NB4 (cell line): ENCODE results near the gene CDC27.

ENCODE experiments used
- DNase-seq: peaks from one replicate; pipeline ENCODE4 v3.0.0; 2010; ENCODE audit warnings: low read depth
- H3K4me3 ChIP-seq: one replicate; pipeline ENCODE4 v1.5.1; 2011; ENCODE audit warnings: mild to moderate bottlenecking, low read depth, low read length, moderate library complexity
- MYC ChIP-seq: IDR thresholded peaks from 2 replicates; pipeline ENCODE4 v1.6.1; 2011; ENCODE audit warnings: low read depth, low read length
- POLR2A ChIP-seq: IDR thresholded peaks from 2 replicates; pipeline ENCODE4 v1.6.1; 2011; ENCODE audit warnings: mild to moderate bottlenecking; ENCODE audit not compliant: insufficient read length; ENCODE audit errors: extremely low read depth
- TF ChIP-seq, protein P1 (sequence below): IDR thresholded peaks from 2 replicates; pipeline ENCODE4 v1.6.1; 2011; ENCODE audit warnings: low read depth, low read length
- TF ChIP-seq, protein P2 (sequence below): IDR thresholded peaks from one replicate; pipeline ENCODE4 v1.5.1; 2012; ENCODE audit warnings: low read depth, low read length

Gene CDC27

DNA sequence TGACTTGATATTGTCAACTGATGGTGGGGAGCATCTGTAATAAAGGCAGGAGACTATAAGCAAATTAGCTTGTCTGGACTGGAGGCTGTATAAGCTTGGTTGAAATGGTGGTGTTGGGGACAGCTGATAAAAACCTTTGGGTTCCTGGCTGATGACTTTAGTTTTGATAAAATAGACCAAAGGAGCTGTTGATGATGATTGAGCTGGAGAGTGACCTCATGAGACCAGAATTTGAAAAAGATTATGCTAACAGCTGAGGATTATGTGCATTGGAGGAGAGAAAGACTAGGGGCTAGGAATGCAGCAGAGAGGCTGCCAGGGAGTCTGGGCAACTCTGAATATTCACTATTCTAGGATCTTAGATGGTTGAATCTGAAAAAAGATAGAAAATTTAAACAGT is 8.7 kb upstream of the CDC27 start:
- TF ChIP-seq MYC (no peak), POLR2A (no peak)
- TF ChIP-seq, protein P1, sequence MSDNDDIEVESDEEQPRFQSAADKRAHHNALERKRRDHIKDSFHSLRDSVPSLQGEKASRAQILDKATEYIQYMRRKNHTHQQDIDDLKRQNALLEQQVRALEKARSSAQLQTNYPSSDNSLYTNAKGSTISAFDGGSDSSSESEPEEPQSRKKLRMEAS: no peak
- TF ChIP-seq, protein P2, sequence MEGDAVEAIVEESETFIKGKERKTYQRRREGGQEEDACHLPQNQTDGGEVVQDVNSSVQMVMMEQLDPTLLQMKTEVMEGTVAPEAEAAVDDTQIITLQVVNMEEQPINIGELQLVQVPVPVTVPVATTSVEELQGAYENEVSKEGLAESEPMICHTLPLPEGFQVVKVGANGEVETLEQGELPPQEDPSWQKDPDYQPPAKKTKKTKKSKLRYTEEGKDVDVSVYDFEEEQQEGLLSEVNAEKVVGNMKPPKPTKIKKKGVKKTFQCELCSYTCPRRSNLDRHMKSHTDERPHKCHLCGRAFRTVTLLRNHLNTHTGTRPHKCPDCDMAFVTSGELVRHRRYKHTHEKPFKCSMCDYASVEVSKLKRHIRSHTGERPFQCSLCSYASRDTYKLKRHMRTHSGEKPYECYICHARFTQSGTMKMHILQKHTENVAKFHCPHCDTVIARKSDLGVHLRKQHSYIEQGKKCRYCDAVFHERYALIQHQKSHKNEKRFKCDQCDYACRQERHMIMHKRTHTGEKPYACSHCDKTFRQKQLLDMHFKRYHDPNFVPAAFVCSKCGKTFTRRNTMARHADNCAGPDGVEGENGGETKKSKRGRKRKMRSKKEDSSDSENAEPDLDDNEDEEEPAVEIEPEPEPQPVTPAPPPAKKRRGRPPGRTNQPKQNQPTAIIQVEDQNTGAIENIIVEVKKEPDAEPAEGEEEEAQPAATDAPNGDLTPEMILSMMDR: no peak
- no peak for DNase-seq
- H3K4me3 ChIP-seq: no peak overlapping the region

DNA sequence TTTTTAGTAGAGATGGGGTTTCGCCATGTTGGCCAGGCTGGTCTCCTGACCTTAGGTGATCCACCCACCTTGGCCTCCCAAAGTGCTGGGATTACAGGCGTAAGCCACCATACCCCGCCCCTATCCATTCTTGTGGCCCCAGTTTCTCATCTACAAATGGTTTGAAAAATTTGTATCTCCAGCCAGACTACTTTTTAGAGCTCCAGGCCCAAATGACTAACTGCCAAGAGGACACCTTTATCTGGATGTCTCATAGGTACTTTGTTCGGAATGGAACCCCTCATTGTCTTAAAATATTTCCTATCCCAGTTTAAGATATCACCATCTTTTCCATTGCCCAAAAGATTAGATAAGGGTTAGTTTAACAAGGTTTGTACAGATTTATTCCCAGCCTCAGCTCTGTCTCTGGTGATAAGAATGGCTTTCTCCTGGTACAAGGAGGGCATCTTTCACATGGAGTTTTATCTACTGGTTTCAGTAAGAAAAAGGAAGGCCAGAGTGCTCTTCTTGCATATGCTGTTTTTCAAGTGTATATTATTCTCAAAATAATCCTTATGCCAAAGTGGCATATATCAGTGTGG is 4.9 kb upstream of the CDC27 start:
- no peak overlapping the region for H3K4me3 ChIP-seq
- TF ChIP-seq MYC: no peak
- TF ChIP-seq, protein P2: no peak
- TF ChIP-seq, protein P1: no peak
- TF ChIP-seq POLR2A: no peak
- DNase-seq: no peak

DNA sequence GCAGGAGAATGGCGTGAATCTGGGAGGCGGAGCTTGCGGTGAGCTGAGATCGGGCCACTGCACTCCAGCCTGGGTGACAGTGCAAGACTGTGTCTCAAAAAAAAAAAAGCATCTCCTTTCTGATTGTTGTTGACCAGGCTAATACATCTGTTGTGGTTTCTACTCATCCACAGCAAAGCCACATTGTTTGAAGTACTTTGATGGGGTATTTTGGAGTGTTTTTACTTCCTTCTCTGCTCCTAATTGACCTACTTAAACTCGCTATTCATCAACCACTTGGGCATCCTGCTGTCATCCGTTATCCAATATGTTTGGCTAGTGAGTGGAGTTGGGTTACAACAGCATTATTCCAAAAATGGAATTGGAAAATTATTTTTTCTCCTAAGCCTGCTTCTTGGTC is 3.5 kb upstream of the CDC27 start:
- TF ChIP-seq, protein P1: no peak
- TF ChIP-seq MYC: no peak
- TF ChIP-seq, protein P2: no peak
- no peak for TF ChIP-seq POLR2A
- no peak overlapping the region for H3K4me3 ChIP-seq
- peak; percentile 33 for DNase-seq

DNA sequence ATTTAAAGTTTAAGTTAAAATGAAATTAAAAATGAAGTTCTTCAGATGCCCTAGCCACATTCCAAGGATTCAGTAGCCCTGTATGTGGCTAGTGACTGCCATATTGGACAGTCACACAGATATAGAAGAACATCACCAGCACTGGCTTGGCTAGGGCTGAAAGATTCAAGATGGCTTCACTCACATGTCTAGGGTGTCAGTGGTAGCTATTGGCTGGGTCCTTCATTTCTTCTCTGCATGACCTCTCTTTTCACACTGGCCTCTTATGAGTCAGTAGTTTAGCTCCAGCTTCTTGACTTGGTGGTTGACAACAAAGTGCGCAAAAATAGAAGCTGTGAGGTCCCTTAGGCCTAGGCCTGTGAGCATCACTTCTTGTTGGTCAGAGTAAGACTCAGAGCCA is 1.7 kb upstream of the CDC27 start:
- no peak overlapping the region for H3K4me3 ChIP-seq
- no peak for TF ChIP-seq MYC
- TF ChIP-seq, protein P2: no peak
- no peak for TF ChIP-seq POLR2A
- TF ChIP-seq, protein P1: no peak
- DNase-seq: no peak

DNA sequence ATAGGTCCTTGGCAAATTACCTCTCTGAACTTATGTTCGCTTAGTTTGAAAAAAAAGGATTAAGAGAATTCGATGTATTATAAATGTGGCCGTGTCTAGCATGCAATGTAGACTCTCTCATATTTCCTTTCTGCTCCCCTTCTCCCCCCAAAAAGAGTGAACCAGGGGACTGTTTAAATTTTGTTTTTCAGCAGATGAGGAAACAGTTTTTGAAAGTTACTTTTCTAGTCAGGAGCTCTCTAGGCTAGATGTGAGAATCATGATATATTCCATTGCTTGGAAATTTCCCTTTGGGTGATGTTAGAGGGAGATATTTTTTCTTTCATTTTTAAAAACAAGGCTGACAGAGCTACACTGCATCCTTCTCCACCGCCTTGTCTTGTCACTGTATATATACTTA is 1.1 kb upstream of the CDC27 start:
- no peak overlapping the region for H3K4me3 ChIP-seq
- TF ChIP-seq POLR2A (no peak), MYC (no peak)
- TF ChIP-seq, protein P2: no peak
- TF ChIP-seq, protein P1: no peak
- no peak for DNase-seq

DNA sequence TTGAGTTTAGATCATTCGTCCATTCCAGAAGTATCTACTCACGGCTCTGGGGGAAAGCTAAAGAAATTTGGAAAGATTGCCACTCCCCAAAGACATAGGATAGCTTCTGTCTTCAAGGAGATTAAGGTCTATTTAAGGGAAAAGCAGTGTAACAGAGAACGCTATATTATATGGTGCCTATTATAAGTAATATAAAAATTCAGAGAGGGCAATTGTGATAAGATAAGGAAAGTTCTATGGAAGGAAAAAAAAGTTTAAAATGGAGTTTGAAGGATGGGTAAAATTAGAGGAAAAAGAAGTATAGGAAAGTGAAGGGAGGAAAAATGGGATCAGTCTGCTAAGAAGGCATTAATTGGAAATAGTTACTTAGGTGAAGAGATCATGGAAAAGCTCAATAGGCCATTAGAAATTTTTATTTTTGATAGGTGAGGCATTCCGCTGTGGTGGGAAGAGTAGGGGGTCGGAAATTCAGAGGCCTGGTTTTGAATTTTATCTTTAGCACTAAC is 690 bp upstream of the CDC27 start:
- DNase-seq: no peak
- TF ChIP-seq, protein P2: no peak
- TF ChIP-seq POLR2A (no peak), MYC (no peak)
- TF ChIP-seq, protein P1: no peak

More for the DNA sequence above, 690 bp upstream of the CDC27 start:
- peak overlapping the region; percentile 49 for H3K4me3 ChIP-seq
